DOHH2 (cell line): Measurements from ENCODE around the gene STRN.
A peak's percentile ranks its signal among the peaks of the same experiment; 100 is the strongest.

Source experiments
- EZH2phosphoT487 ChIP-seq: fragments of 200-600 bp; sonication (generic); IDR thresholded peaks from 2 replicates; pipeline ENCODE4 v1.6.1; 2017; ENCODE audit warnings: borderline replicate concordance, mild to moderate bottlenecking, antibody characterized with exemption, low read length, moderate library complexity, mixed read lengths
- TF ChIP-seq, protein P1 (sequence below): fragments of 200-600 bp; sonication (generic); IDR thresholded peaks from one replicate; pipeline ENCODE4 v1.5.1; 2014; ENCODE audit warnings: antibody characterized with exemption, mild to moderate bottlenecking, low read depth, low read length; ENCODE audit not compliant: poor library complexity, severe bottlenecking

DNA sequence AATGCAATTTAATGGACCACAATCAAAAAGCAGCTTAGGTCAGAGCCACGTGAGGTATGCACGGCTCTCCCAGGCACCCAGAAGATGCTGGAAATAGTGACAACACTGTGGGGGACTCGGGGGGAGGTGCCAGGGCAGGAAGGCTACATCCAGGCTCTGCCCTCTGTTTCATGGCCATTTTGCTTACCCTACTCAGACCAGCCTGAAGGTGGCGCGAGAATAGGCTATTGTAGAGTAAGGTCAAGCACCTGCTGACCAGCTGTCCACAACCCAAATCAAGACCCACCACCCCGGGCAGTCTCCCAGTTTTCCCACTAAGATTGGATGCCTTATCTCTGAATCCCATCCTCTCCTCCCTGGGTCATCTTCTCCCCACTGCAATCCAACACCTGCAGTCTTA lies 154.1 kb downstream of the STRN start:
- TF ChIP-seq, protein P1, sequence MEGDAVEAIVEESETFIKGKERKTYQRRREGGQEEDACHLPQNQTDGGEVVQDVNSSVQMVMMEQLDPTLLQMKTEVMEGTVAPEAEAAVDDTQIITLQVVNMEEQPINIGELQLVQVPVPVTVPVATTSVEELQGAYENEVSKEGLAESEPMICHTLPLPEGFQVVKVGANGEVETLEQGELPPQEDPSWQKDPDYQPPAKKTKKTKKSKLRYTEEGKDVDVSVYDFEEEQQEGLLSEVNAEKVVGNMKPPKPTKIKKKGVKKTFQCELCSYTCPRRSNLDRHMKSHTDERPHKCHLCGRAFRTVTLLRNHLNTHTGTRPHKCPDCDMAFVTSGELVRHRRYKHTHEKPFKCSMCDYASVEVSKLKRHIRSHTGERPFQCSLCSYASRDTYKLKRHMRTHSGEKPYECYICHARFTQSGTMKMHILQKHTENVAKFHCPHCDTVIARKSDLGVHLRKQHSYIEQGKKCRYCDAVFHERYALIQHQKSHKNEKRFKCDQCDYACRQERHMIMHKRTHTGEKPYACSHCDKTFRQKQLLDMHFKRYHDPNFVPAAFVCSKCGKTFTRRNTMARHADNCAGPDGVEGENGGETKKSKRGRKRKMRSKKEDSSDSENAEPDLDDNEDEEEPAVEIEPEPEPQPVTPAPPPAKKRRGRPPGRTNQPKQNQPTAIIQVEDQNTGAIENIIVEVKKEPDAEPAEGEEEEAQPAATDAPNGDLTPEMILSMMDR: peak; percentile 45
- no peak for TF ChIP-seq EZH2phosphoT487
